ENCODE data around the gene JARID2. TPM values are rescaled to one million over a fixed set of nuclear protein-coding genes. Genes with fewer than 3 reads are reported as not detected.
A peak's percentile ranks its signal among the peaks of the same experiment; 100 is the strongest.

The JARID2 gene
- total RNA-seq, 1 donor from 2014 or later = 24.2 TPM

DNA sequence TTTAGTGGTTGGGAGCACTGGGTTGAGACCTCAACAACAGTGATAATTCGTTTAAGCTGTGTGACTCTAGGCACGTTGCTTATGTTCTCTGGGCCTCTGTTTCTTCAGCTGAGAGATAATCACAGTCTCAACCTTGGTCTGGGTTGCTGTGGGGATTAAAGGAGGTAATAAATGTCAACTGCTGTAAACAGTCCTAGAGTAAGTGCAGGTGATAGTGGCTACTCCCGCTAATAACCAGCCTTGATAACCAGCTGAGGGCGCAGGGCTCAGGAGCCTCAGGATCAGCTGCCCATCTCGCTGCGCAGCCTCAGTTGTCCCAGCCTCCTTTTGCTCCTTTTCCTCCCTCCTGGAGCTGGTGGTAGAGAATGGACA, 58.0 kb downstream of the JARID2 start:
- Mint-ChIP-seq H3K36me3 (ENCODE audit: low read depth, unreplicated experiment) (no peaks in the 10 kb centered on the region), H3K9me3 (ENCODE audit: unreplicated experiment) (no peaks in the 10 kb centered on the region), H3K27me3 (ENCODE audit: low read depth, unreplicated experiment) (no peaks in the 10 kb centered on the region), H3K4me3 (ENCODE audit: unreplicated experiment) (no peak overlapping the region), H3K27ac (ENCODE audit: unreplicated experiment) (no peak overlapping the region), H3K4me1 (ENCODE audit: low read depth, unreplicated experiment) (peaks cover 62% of the 10 kb centered on the region)
- no peak for DNase-seq (ENCODE audit: low read depth)
- H3K27ac ChIP-seq (ENCODE audit: low read depth, low read length) = no peak overlapping the region
- no peaks in the 10 kb centered on the region for H3K9me3 ChIP-seq (ENCODE audit: insufficient read depth, low read depth, low read length)
- H2AFZ ChIP-seq (ENCODE audit: low read depth, low read length) = no peak overlapping the region
- TF ChIP-seq EZH2 (IDR thresholded peaks at IDR 0.05; ENCODE audit: insufficient read depth, low read length) = no peak
- TF ChIP-seq, protein P1, sequence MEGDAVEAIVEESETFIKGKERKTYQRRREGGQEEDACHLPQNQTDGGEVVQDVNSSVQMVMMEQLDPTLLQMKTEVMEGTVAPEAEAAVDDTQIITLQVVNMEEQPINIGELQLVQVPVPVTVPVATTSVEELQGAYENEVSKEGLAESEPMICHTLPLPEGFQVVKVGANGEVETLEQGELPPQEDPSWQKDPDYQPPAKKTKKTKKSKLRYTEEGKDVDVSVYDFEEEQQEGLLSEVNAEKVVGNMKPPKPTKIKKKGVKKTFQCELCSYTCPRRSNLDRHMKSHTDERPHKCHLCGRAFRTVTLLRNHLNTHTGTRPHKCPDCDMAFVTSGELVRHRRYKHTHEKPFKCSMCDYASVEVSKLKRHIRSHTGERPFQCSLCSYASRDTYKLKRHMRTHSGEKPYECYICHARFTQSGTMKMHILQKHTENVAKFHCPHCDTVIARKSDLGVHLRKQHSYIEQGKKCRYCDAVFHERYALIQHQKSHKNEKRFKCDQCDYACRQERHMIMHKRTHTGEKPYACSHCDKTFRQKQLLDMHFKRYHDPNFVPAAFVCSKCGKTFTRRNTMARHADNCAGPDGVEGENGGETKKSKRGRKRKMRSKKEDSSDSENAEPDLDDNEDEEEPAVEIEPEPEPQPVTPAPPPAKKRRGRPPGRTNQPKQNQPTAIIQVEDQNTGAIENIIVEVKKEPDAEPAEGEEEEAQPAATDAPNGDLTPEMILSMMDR (IDR thresholded peaks at IDR 0.05; ENCODE audit: insufficient read depth, low read depth, low read length) = no peak
- FAIRE-seq = no peak
- H3K4me1 ChIP-seq (ENCODE audit: insufficient read depth, low read length) = peaks cover 21% of the 10 kb centered on the region
- H3K79me2 ChIP-seq (ENCODE audit: insufficient read depth, low read length) = peaks cover 93% of the 10 kb centered on the region
- H4K20me1 ChIP-seq (ENCODE audit: insufficient read depth, low read length) = peaks cover 87% of the 10 kb centered on the region
- H3K4me3 ChIP-seq (ENCODE audit: insufficient read depth, low read depth, low read length) = no peak overlapping the region
- no peak overlapping the region for H3K9ac ChIP-seq (ENCODE audit: low read length)
- no peaks in the 10 kb centered on the region for H3K36me3 ChIP-seq (ENCODE audit: insufficient read depth, low read length)
- H3K27me3 ChIP-seq (ENCODE audit: insufficient read depth, low read length) = no peaks in the 10 kb centered on the region
- no peak overlapping the region for H3K4me2 ChIP-seq (ENCODE audit: low read length)

DNA sequence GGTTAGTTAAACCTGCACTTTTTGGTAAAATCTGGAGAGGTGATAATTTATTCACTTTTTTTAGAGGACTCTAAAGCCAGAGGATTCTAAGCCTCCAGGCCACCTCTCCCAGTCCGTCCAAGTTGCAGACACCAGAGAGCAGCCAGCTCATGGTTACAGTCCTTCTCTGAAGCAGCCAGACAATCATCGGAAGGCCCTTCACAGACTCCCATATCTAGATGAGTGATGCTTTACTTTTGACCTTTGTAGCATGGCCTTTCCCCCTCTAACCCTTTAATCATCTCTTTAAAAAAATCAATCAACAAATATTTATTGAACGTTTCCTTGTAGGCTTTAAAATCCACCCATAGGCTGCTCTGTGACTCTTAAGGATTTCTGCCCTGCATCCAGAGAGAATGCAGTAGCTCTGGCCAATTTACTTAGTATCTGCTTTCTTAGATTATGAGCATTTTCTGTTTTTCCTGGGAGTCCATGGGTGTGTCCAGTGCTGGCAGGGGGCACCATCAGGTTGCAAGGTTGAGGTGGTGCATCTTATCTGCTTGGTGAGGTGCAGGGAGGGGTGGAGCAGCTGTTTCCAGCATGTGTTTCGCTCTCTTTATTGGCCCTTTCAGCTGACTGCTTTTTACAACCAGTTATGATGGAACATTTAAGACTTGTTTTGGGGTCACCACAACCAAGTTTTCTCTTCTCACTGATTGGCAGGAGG, 58.6 kb downstream of the JARID2 start:
- Histone ChIP-seq H2AFZ (ENCODE audit: low read depth, low read length) (no peak overlapping the region), H3K4me3 (ENCODE audit: insufficient read depth, low read depth, low read length) (no peak overlapping the region), H3K9ac (ENCODE audit: low read length) (no peak overlapping the region), H4K20me1 (ENCODE audit: insufficient read depth, low read length) (peaks cover 86% of the 10 kb centered on the region), H3K4me2 (ENCODE audit: low read length) (no peak overlapping the region), H3K36me3 (ENCODE audit: insufficient read depth, low read length) (no peaks in the 10 kb centered on the region), H3K9me3 (ENCODE audit: insufficient read depth, low read depth, low read length) (no peaks in the 10 kb centered on the region), H3K4me1 (ENCODE audit: insufficient read depth, low read length) (peaks cover 17% of the 10 kb centered on the region), H3K79me2 (ENCODE audit: insufficient read depth, low read length) (peaks cover 93% of the 10 kb centered on the region), H3K27me3 (ENCODE audit: insufficient read depth, low read length) (no peaks in the 10 kb centered on the region), H3K27ac (ENCODE audit: low read depth, low read length) (no peak overlapping the region)
- H3K27ac Mint-ChIP-seq (ENCODE audit: unreplicated experiment) = no peak overlapping the region
- H3K36me3 Mint-ChIP-seq (ENCODE audit: low read depth, unreplicated experiment) = no peaks in the 10 kb centered on the region
- TF ChIP-seq EZH2 (IDR thresholded peaks at IDR 0.05; ENCODE audit: insufficient read depth, low read length) = no peak
- TF ChIP-seq, protein P1 (IDR thresholded peaks at IDR 0.05; ENCODE audit: insufficient read depth, low read depth, low read length) = no peak
- no peak for FAIRE-seq
- no peaks in the 10 kb centered on the region for H3K27me3 Mint-ChIP-seq (ENCODE audit: low read depth, unreplicated experiment)
- no peak for DNase-seq (ENCODE audit: low read depth)
- no peak overlapping the region for H3K4me3 Mint-ChIP-seq (ENCODE audit: unreplicated experiment)
- no peaks in the 10 kb centered on the region for H3K9me3 Mint-ChIP-seq (ENCODE audit: unreplicated experiment)
- H3K4me1 Mint-ChIP-seq (ENCODE audit: low read depth, unreplicated experiment) = peaks cover 59% of the 10 kb centered on the region

DNA sequence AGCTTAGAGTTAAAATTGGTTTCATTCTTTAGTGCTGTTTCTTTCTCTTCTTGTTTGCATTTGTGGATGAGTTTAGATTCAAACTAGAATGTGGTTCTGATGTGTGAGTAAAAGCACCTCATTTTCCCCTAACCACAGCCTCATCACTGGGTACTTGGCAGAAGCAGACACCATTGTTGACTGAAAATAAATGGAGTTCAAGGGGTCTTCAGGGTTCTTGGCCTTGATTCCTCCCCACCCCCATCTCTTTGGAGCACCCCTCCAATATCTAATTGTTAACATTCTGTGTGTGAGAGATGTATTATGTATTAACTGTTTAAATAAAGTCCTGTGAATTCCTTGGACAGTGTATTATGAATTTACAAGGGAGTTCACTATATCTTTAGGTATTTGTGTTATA, 59.6 kb downstream of the JARID2 start:
- Histone ChIP-seq H2AFZ (ENCODE audit: low read depth, low read length) (no peak overlapping the region), H4K20me1 (ENCODE audit: insufficient read depth, low read length) (peaks cover 86% of the 10 kb centered on the region), H3K36me3 (ENCODE audit: insufficient read depth, low read length) (no peaks in the 10 kb centered on the region), H3K4me3 (ENCODE audit: insufficient read depth, low read depth, low read length) (no peak overlapping the region), H3K9me3 (ENCODE audit: insufficient read depth, low read depth, low read length) (no peaks in the 10 kb centered on the region), H3K4me1 (ENCODE audit: insufficient read depth, low read length) (peaks cover 8% of the 10 kb centered on the region), H3K27ac (ENCODE audit: low read depth, low read length) (no peak overlapping the region), H3K9ac (ENCODE audit: low read length) (no peak overlapping the region), H3K4me2 (ENCODE audit: low read length) (peak overlapping the region; percentile 4), H3K79me2 (ENCODE audit: insufficient read depth, low read length) (peaks cover 93% of the 10 kb centered on the region), H3K27me3 (ENCODE audit: insufficient read depth, low read length) (no peaks in the 10 kb centered on the region)
- no peak for FAIRE-seq
- Mint-ChIP-seq H3K4me1 (ENCODE audit: low read depth, unreplicated experiment) (peaks cover 51% of the 10 kb centered on the region), H3K27me3 (ENCODE audit: low read depth, unreplicated experiment) (no peaks in the 10 kb centered on the region), H3K4me3 (ENCODE audit: unreplicated experiment) (no peak overlapping the region), H3K36me3 (ENCODE audit: low read depth, unreplicated experiment) (no peaks in the 10 kb centered on the region), H3K27ac (ENCODE audit: unreplicated experiment) (no peak overlapping the region), H3K9me3 (ENCODE audit: unreplicated experiment) (no peaks in the 10 kb centered on the region)
- DNase-seq (ENCODE audit: low read depth) = no peak
- no peak for TF ChIP-seq EZH2 (IDR thresholded peaks at IDR 0.05; ENCODE audit: insufficient read depth, low read length)
